Measurements from ENCODE around the gene KAT2A.
A peak's percentile ranks its signal among the peaks of the same experiment; 100 is the strongest.

KAT2A gene

DNA sequence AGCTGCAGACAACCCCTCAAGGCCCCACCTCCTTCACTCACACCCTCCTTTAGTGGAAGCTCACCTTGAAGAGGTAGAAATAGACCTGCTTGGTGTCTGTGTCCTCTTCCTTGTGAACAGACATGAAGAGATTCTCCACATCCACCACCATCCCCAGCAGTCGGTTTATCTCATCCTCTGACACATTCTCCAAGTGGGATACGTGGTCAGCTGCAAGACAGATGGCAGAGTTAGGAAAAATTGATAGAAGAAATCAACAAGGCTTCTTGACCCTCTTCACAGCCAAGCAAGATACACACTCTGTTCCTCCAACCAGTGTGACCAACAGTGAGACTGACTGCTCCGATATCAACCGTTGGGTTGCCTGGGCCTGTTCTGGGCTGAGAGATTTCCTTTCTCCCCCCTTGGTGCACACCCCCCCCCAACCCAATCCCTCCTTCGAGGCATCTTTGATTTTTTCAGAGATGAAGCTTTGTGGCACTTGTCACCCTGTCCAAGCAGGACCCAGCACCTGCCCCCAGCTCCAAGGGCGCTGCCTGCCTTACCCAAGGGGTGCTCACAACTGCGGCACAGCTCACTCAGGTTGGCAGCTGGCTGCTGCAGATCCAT, 902 bp downstream of the KAT2A start:
- Histone ChIP-seq H4K20me1 (ENCODE audit: insufficient read depth, low read length) (no peaks in the 10 kb centered on the region), H3K27me3 (ENCODE audit: low read depth, low read length) (no peaks in the 10 kb centered on the region), H2AFZ (ENCODE audit: low read depth, low read length) (no peak overlapping the region), H3K36me3 (replicated peaks; ENCODE audit: low read depth, low read length) (peaks cover 25% of the 10 kb centered on the region), H3K9ac (ENCODE audit: low read length) (peak overlapping the region; percentile 84), H3K4me3 (ENCODE audit: low read length) (peak overlapping the region; percentile 89), H3K27ac (ENCODE audit: low read length) (no peak overlapping the region), H3K79me2 (ENCODE audit: low read length) (0 out of 2 replicates have a peak, but pooled peaks cover 4% of the 10 kb centered on the region), H3K9me3 (ENCODE audit: insufficient read depth, low read length) (no peaks in the 10 kb centered on the region), H3K4me1 (ENCODE audit: low read length) (peaks cover 35% of the 10 kb centered on the region), H3K4me2 (ENCODE audit: low read length) (peak overlapping the region; percentile 94)
- TF ChIP-seq, protein P1, sequence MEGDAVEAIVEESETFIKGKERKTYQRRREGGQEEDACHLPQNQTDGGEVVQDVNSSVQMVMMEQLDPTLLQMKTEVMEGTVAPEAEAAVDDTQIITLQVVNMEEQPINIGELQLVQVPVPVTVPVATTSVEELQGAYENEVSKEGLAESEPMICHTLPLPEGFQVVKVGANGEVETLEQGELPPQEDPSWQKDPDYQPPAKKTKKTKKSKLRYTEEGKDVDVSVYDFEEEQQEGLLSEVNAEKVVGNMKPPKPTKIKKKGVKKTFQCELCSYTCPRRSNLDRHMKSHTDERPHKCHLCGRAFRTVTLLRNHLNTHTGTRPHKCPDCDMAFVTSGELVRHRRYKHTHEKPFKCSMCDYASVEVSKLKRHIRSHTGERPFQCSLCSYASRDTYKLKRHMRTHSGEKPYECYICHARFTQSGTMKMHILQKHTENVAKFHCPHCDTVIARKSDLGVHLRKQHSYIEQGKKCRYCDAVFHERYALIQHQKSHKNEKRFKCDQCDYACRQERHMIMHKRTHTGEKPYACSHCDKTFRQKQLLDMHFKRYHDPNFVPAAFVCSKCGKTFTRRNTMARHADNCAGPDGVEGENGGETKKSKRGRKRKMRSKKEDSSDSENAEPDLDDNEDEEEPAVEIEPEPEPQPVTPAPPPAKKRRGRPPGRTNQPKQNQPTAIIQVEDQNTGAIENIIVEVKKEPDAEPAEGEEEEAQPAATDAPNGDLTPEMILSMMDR (IDR thresholded peaks at IDR 0.05; ENCODE audit: low read depth, low read length), result no peak
- no peak for TF ChIP-seq EZH2phosphoT487 (IDR thresholded peaks at IDR 0.05; ENCODE audit: low read depth)

DNA sequence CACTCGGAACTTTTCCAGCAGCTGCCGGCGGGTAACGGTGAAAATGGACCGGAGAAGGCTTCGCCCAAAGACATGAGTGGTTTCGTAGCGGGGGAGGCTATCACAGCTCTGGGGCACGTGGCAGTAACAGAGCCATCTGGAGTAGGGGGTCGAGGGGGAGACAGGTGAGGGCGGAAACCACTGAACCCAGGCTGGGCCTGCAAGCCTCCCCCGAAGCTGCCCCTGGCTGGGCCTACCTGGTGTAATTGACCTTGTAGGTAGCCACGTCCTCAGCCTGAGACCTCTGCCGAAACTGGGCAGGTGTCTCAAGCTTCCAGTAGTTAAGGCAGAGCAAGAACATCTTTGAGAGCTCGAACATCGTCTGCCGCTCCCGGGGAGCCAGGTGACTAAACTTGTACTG, 1.9 kb downstream of the KAT2A start:
- H2AFZ ChIP-seq (ENCODE audit: low read depth, low read length), result no peak overlapping the region
- TF ChIP-seq EZH2phosphoT487 (IDR thresholded peaks at IDR 0.05; ENCODE audit: low read depth), result no peak
- TF ChIP-seq, protein P1 (IDR thresholded peaks at IDR 0.05; ENCODE audit: low read depth, low read length), result no peak
- H3K4me3 ChIP-seq (ENCODE audit: low read length), result no peak overlapping the region
- H3K79me2 ChIP-seq (ENCODE audit: low read length), result 0 out of 2 replicates have a peak, but pooled peaks cover 4% of the 10 kb centered on the region
- H3K4me2 ChIP-seq (ENCODE audit: low read length), result no peak overlapping the region
- H3K9ac ChIP-seq (ENCODE audit: low read length), result no peak overlapping the region
- peaks cover 43% of the 10 kb centered on the region for H3K4me1 ChIP-seq (ENCODE audit: low read length)
- no peak overlapping the region for H3K27ac ChIP-seq (ENCODE audit: low read length)
- no peaks in the 10 kb centered on the region for H4K20me1 ChIP-seq (ENCODE audit: insufficient read depth, low read length)
- no peaks in the 10 kb centered on the region for H3K9me3 ChIP-seq (ENCODE audit: insufficient read depth, low read length)
- H3K36me3 ChIP-seq (replicated peaks; ENCODE audit: low read depth, low read length), result peaks cover 21% of the 10 kb centered on the region
- H3K27me3 ChIP-seq (ENCODE audit: low read depth, low read length), result no peaks in the 10 kb centered on the region

DNA sequence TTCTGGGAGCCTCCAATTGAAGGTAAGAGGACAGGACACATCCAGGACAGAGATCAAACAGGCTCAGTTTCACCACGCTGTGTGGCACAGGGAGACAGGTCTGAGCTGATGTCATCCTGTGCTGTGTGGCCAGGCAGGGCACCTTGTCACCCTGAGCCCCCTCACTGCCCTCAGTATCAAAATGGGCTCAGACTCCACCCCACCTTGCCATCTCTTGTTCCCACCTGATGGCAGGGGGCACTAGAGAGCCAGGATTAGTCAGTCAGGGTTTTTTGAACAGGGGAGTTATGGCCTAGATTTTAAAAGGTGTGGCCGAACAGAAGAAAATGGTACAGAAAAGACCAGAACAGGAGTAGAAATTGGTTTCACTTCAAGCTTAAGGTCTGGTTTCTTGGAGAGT, 2.6 kb downstream of the KAT2A start:
- H3K4me2 ChIP-seq (ENCODE audit: low read length), result no peak overlapping the region
- H3K9me3 ChIP-seq (ENCODE audit: insufficient read depth, low read length), result no peaks in the 10 kb centered on the region
- TF ChIP-seq, protein P1 (IDR thresholded peaks at IDR 0.05; ENCODE audit: low read depth, low read length), result peak; percentile 74
- no peak for TF ChIP-seq EZH2phosphoT487 (IDR thresholded peaks at IDR 0.05; ENCODE audit: low read depth)
- H3K4me3 ChIP-seq (ENCODE audit: low read length), result no peak overlapping the region
- peaks cover 20% of the 10 kb centered on the region for H3K36me3 ChIP-seq (replicated peaks; ENCODE audit: low read depth, low read length)
- H2AFZ ChIP-seq (ENCODE audit: low read depth, low read length), result no peak overlapping the region
- H3K79me2 ChIP-seq (ENCODE audit: low read length), result 0 out of 2 replicates have a peak, but pooled peaks cover 4% of the 10 kb centered on the region
- H4K20me1 ChIP-seq (ENCODE audit: insufficient read depth, low read length), result no peaks in the 10 kb centered on the region
- no peaks in the 10 kb centered on the region for H3K27me3 ChIP-seq (ENCODE audit: low read depth, low read length)
- H3K4me1 ChIP-seq (ENCODE audit: low read length), result peaks cover 45% of the 10 kb centered on the region
- H3K9ac ChIP-seq (ENCODE audit: low read length), result no peak overlapping the region
- no peak overlapping the region for H3K27ac ChIP-seq (ENCODE audit: low read length)

DNA sequence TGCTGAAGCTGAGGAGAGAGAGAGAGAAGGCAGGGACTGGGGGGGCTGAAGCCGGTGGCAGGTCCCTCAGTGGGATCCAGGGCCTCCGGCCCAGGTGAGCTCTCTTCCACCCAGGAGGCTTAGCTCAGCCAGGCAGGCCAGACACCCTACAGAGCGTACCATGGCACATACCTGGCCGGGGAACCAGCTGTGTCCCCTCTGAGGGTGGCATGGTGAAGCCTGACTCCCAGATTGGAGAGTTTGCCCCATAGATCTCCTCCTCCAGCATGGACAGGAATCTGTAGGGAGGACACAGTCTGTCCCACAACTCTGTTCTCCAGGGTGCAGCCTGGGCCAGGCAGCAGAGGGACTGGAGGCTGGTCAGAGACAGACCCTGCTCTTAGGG, 3.0 kb downstream of the KAT2A start:
- H3K4me2 ChIP-seq (ENCODE audit: low read length), result no peak overlapping the region
- H2AFZ ChIP-seq (ENCODE audit: low read depth, low read length), result no peak overlapping the region
- H3K4me1 ChIP-seq (ENCODE audit: low read length), result peaks cover 49% of the 10 kb centered on the region
- 0 out of 2 replicates have a peak, but pooled peaks cover 4% of the 10 kb centered on the region for H3K79me2 ChIP-seq (ENCODE audit: low read length)
- H3K9me3 ChIP-seq (ENCODE audit: insufficient read depth, low read length), result no peaks in the 10 kb centered on the region
- no peak overlapping the region for H3K27ac ChIP-seq (ENCODE audit: low read length)
- H3K4me3 ChIP-seq (ENCODE audit: low read length), result no peak overlapping the region
- TF ChIP-seq EZH2phosphoT487 (IDR thresholded peaks at IDR 0.05; ENCODE audit: low read depth), result no peak
- TF ChIP-seq, protein P1 (IDR thresholded peaks at IDR 0.05; ENCODE audit: low read depth, low read length), result no peak
- peaks cover 22% of the 10 kb centered on the region for H3K36me3 ChIP-seq (replicated peaks; ENCODE audit: low read depth, low read length)
- no peak overlapping the region for H3K9ac ChIP-seq (ENCODE audit: low read length)
- no peaks in the 10 kb centered on the region for H3K27me3 ChIP-seq (ENCODE audit: low read depth, low read length)
- no peaks in the 10 kb centered on the region for H4K20me1 ChIP-seq (ENCODE audit: insufficient read depth, low read length)
